ENCODE measurements around the gene LYST. TPM values are rescaled to one million over a fixed set of nuclear protein-coding genes. Genes with fewer than 3 reads are reported as not detected.

The LYST gene
- total RNA-seq, 2 donors from 2014 or later, result 21.9 to 41.7 TPM

DNA sequence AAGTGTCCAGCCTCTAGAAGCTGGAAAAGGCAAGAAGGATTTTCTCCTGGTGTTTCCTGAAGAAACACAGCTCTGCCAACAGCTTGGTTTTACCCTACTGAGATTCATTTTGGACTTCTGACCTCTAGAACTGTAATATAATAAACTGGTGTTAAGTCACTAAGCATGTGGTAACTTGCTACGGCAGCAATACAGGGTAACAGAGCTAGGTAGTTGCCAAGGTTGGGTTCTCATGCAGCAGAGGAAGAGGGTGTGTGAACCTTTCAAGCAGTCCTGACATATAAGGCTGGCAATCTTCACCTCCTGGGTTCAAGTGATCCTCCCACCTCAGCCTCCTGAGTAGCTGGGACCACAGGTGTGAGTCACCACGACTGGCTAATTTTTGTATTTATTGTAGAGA is 253.1 kb downstream of the LYST start:
- DNase-seq (ENCODE audit: low spot score), result no peak
- 51% methylated on average over 2 of the region's 2 CpGs for whole genome bisulfite sequencing
- intact Hi-C loops (cut with DNase I), result no loop called here
- TF ChIP-seq POLR2AphosphoS5 (IDR thresholded peaks at IDR 0.05), result no peak
- no peak for TF ChIP-seq POLR2A (IDR thresholded peaks at IDR 0.05)
- TF ChIP-seq, protein P1, sequence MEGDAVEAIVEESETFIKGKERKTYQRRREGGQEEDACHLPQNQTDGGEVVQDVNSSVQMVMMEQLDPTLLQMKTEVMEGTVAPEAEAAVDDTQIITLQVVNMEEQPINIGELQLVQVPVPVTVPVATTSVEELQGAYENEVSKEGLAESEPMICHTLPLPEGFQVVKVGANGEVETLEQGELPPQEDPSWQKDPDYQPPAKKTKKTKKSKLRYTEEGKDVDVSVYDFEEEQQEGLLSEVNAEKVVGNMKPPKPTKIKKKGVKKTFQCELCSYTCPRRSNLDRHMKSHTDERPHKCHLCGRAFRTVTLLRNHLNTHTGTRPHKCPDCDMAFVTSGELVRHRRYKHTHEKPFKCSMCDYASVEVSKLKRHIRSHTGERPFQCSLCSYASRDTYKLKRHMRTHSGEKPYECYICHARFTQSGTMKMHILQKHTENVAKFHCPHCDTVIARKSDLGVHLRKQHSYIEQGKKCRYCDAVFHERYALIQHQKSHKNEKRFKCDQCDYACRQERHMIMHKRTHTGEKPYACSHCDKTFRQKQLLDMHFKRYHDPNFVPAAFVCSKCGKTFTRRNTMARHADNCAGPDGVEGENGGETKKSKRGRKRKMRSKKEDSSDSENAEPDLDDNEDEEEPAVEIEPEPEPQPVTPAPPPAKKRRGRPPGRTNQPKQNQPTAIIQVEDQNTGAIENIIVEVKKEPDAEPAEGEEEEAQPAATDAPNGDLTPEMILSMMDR (IDR thresholded peaks at IDR 0.05), result no peak
- no peaks in the 10 kb centered on the region for H3K27me3 ChIP-seq (replicated peaks; ENCODE audit: insufficient read depth)
- no peaks in the 10 kb centered on the region for H3K36me3 ChIP-seq
- H3K9me3 ChIP-seq, result no peaks in the 10 kb centered on the region
- H3K4me1 ChIP-seq (replicated peaks), result no peaks in the 10 kb centered on the region
- H3K27ac ChIP-seq, result no peak overlapping the region
- no peak overlapping the region for H3K4me3 ChIP-seq

DNA sequence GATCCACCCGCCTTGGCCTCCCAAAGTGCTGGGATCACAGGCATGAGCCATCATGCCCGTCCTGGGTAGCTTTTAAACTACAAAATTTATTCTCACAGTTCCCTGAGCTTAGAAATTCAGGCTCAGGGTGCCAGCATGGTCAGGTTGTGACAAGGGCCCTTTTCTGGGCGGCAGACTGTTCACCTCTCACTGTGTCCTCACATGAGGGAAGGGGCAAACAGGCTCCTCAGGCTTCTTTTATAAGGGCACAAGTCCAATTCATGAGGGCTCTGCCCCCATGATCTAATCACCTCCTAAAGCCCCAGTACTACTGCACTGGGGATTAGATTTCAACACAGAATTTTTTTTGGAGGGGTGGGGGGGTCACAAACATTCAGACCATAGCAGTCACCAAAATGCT is 253.9 kb downstream of the LYST start:
- Histone ChIP-seq H3K4me1 (replicated peaks) (no peaks in the 10 kb centered on the region), H3K36me3 (no peaks in the 10 kb centered on the region), H3K27ac (no peak overlapping the region), H3K9me3 (no peaks in the 10 kb centered on the region), H3K27me3 (replicated peaks; ENCODE audit: insufficient read depth) (no peaks in the 10 kb centered on the region), H3K4me3 (no peak overlapping the region)
- WGBS, result 72% methylated on average over 3 of the region's 3 CpGs
- DNase-seq (ENCODE audit: low spot score), result no peak
- intact Hi-C loops (cut with DNase I), result no loop called here
- TF ChIP-seq POLR2AphosphoS5 (IDR thresholded peaks at IDR 0.05), result no peak
- TF ChIP-seq, protein P1 (IDR thresholded peaks at IDR 0.05), result no peak
- no peak for TF ChIP-seq POLR2A (IDR thresholded peaks at IDR 0.05)

MicroRNA genes within 50 kb of the gene (microRNA counts, 767-probe panel; counts per million panel counts)
- microRNA hsa-miR-1537, result 0 to 431 counts per million in 2 donors

Small RNAs within 50 kb of the gene (microRNA-seq; reads per million reads assigned to microRNA genes)
- gene MIR1537, result not detected

Small RNAs within 50 kb of the gene (small RNA-seq; reads per million reads assigned to genes)
- gene MIR1537 (0 reads per million in 2 donors), gene RNU6-968P (0 reads per million in 2 donors)

Other genes starting within 250 kb of the LYST start
- 10 to 100 TPM in 1 of 2 donors, 1 to 10 TPM in 1; 9.4 to 47.7 TPM for gene GNG4, start 217.1 kb downstream of the LYST start, total RNA-seq
- gene NID1, start 198.2 kb upstream of the LYST start, total RNA-seq, result 10 to 100 TPM; 21.6 to 74.9 TPM

All from prostate gland (tissue), 2 donors.